Tibial nerve (tissue), 4 donors: Measurements from ENCODE around the gene IP6K1. TPM values are rescaled to one million over a fixed set of nuclear protein-coding genes. Genes with fewer than 3 reads are reported as not detected.

Experiments
- DNase-seq, 2 donors: peaks; one replicate each; pipeline ENCODE4 v3.0.0-alpha.2; 2019; ENCODE audit warnings: low spot score in 2 of 2
- H3K27ac ChIP-seq, 4 donors: fragments of 200-600 bp; sonication (generic) in 3 of 4; one replicate each; pipeline ENCODE4 v1.5.1; 2017 to 2019; ENCODE audit warnings: mild to moderate bottlenecking in 1 of 4
- H3K27me3 ChIP-seq, 2 donors: fragments of 200-600 bp; sonication (generic) in 1 of 2; one replicate each; pipeline versions ENCODE4 v1.5.1 to v1.6.0; 2017 to 2019
- H3K36me3 ChIP-seq, 3 donors: fragments of 200-600 bp; sonication (generic); one replicate each; pipeline ENCODE4 v1.5.1; 2018 to 2019
- H3K4me1 ChIP-seq, 4 donors: fragments of 200-600 bp; sonication (generic) in 3 of 4; one replicate each; pipeline ENCODE4 v1.5.1; 2017 to 2019
- H3K4me3 ChIP-seq, 4 donors: fragments of 200-600 bp; sonication (generic) in 3 of 4; one replicate each; pipeline ENCODE4 v1.5.1; 2017 to 2019; ENCODE audit warnings: mild to moderate bottlenecking in 1 of 4, moderate library complexity in 1 of 4
- H3K9me3 ChIP-seq, 4 donors: fragments of 200-600 bp; sonication (generic) in 3 of 4; one replicate each; pipeline ENCODE4 v1.5.1; 2017 to 2019
- CTCF ChIP-seq, 5 experiments: fragments of 200-600 bp in 3 of 5; fragments of 450-650 bp in 2 of 5; sonication (generic) in 3 of 5; IDR thresholded peaks; one replicate each; pipeline ENCODE4 v1.5.1; 2016 to 2019; ENCODE audit warnings: antibody characterized with exemption in 5 of 5, mild to moderate bottlenecking in 3 of 5, moderate library complexity in 2 of 5
- EP300 ChIP-seq, 2 donors: sonication (generic); formaldehyde crosslinking; IDR thresholded peaks; one replicate each; pipeline ENCODE4 v1.6.1; 2017; ENCODE audit warnings: antibody characterized with exemption in 2 of 2, mild to moderate bottlenecking in 1 of 2
- POLR2A ChIP-seq, 2 donors: fragments of 450-650 bp; IDR thresholded peaks; one replicate each; pipeline ENCODE4 v1.6.1; 2017; ENCODE audit warnings: antibody characterized with exemption in 2 of 2, mild to moderate bottlenecking in 2 of 2, moderate library complexity in 2 of 2
- WGBS, 2 donors: methylation state at CpG; one replicate each; pipeline ENCODE4 v1.1.5; 2018; 5-methylcytosine and 5-hydroxymethylcytosine counted together
- small RNA-seq: library from RNA; depleted of rRNA; stranded (forward); fragments of <200 nt; gene quantifications from one replicate; pipeline ENCODE3, GENCODE V24; 2016
- total RNA-seq, 4 donors: library from RNA; depleted of rRNA; stranded (reverse); fragments of >200 nt; gene quantifications; one replicate each; pipeline ENCODE4 v1.1.0, GENCODE V29; 2016

The IP6K1 gene
- total RNA-seq, 4 donors from 2014 or later: 43.2 to 77.5 (median 50.7) TPM

GRCh38 chr3:49674497-49674983, 111.8 kb downstream of the IP6K1 start:
- peak overlapping the region; percentile 63 to 95 (median 92) for H3K27ac ChIP-seq
- no peaks in the 10 kb centered on the region for H3K27me3 ChIP-seq
- H3K36me3 ChIP-seq: peaks cover 5 to 40% (median 18%) of the 10 kb centered on the region in 3 donors
- DNase-seq: no peak
- 6 to 17% methylated on average over 15 to 34 of the region's 34 CpGs for WGBS, 2 donors
- H3K4me1 ChIP-seq: peaks cover 0 to 21% (median 13%) of the 10 kb centered on the region in 4 donors
- H3K4me3 ChIP-seq: peak overlapping the region; percentile 79 to 100 (median 87)
- TF ChIP-seq EP300 (IDR thresholded peaks at IDR 0.05) (no peak), CTCF (IDR thresholded peaks at IDR 0.05) (no peak), POLR2A (IDR thresholded peaks at IDR 0.05) (no peak)
- H3K9me3 ChIP-seq: peaks cover 0 to 5% (median 0%) of the 10 kb centered on the region in 4 donors

Small RNAs within 50 kb of the gene (small RNA-seq; reads per million reads assigned to genes)
- gene AMIGO3 (not detected), gene COX6CP14 (not detected)

Other genes with a start within 250 kb of the IP6K1 start
- gene BSN, start 232.1 kb downstream of the IP6K1 start, total RNA-seq: 1 to 10 TPM in 2 of 4 donors, under 1 TPM in 2; 0.44 to 1.8 (median 0.92) TPM
- 10 to 100 TPM; 64.0 to 77.7 (median 65.8) TPM for gene APEH, start 112.2 kb downstream of the IP6K1 start, total RNA-seq
- gene MST1, start 97.1 kb downstream of the IP6K1 start, total RNA-seq: 10 to 100 TPM; 11.7 to 23.7 (median 17.0) TPM
- gene RNF123, start 97.0 kb downstream of the IP6K1 start, total RNA-seq: 10 to 100 TPM; 32.9 to 64.7 (median 39.1) TPM
- gene AMIGO3, start 66.9 kb downstream of the IP6K1 start, total RNA-seq: 1 to 10 TPM in 2 of 4 donors, not detected in 2; 2.1 to 4.2 TPM
- gene GMPPB, start 62.6 kb downstream of the IP6K1 start, total RNA-seq: 10 to 100 TPM; 17.3 to 31.4 (median 25.3) TPM
- gene CDHR4, start 13.3 kb upstream of the IP6K1 start, total RNA-seq: 1 to 10 TPM in 2 of 4 donors, not detected in 2; 1.3 to 1.4 TPM
- 10 to 100 TPM in 1 of 4 donors, 1 to 10 TPM in 2, under 1 TPM in 1; 0.60 to 10.3 (median 8.0) TPM for gene INKA1, start 16.7 kb upstream of the IP6K1 start, total RNA-seq
- 10 to 100 TPM; 47.9 to 68.4 (median 66.9) TPM for gene UBA7, start 27.4 kb upstream of the IP6K1 start, total RNA-seq
- gene TRAIP, start 70.0 kb upstream of the IP6K1 start, total RNA-seq: 10 to 100 TPM in 1 of 4 donors, 1 to 10 TPM in 3; 1.5 to 12.2 (median 2.8) TPM
- gene CAMKV, start 83.4 kb upstream of the IP6K1 start, total RNA-seq: not detected
- gene MST1R, start 117.3 kb upstream of the IP6K1 start, total RNA-seq: 1 to 10 TPM; 1.0 to 2.8 (median 2.3) TPM
- 10 to 100 TPM in 3 of 4 donors, 1 to 10 TPM in 1; 6.9 to 18.8 (median 15.8) TPM for gene MON1A, start 143.3 kb upstream of the IP6K1 start, total RNA-seq
- 100 to 1,000 TPM; 106 to 182 (median 158) TPM for gene RBM6, start 153.6 kb upstream of the IP6K1 start, total RNA-seq